ENCODE measurements around the gene CTDP1. TPM values are rescaled to one million over a fixed set of nuclear protein-coding genes. Genes with fewer than 3 reads are reported as not detected.

The CTDP1 gene
- polyA plus RNA-seq, 4 donors, result 12.4 to 20.1 (median 16.1) TPM

DNA sequence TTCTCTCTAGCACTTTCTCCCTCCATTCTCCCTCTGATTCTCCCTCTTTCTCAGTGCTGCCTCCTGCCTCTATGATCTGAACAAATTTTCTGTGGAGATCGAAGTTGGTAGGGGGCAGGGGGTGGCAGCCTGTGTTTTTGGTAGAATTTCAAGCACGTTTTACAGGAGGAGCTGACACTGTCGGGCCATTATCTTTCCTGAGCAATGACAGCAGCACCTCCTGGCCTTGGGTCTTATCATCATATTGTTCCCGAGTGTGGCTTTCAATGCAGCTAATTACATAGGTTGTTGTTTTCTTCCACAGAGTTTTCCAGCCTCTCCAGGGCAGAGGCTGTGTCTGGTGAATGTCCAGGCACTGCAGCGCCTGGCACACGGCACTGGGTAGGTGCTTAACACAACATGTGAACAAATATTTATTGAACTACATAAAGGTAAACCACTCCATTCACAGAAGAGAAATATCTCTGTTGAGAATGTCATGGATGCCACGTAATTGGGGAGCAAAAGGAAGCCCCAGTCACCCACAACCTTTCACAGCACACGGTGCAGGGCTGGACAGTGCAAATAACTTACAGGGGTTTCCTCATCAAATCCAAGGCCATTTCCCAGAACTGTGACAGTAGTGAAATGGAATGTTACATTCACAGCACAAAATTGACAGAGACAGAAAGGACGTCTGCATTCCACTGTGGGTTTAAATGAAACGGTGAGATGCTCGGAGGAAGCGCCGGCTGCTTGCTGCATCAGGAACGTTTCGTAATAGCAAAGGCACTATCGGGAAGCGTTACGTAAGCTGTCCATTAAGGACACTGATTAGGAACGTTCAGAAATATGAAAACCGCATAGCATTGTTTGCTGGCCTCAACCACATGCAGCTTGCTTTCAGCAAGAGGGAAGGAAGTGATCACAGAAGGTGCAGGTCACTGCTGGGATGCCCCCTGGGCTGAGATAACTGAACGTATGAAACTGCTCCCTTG, 111.7 kb downstream of the CTDP1 start:
- Histone ChIP-seq H3K27me3 (ENCODE audit: control insufficient read depth in 3 of 3, insufficient read depth in 3 of 3, low read length in 3 of 3) (peaks cover 0 to 47% (median 14%) of the 10 kb centered on the region in 3 donors), H3K4me3 (ENCODE audit: low read depth in 1 of 3, low read length in 3 of 3) (no peak overlapping the region), H3K36me3 (ENCODE audit: control insufficient read depth in 3 of 3, insufficient read depth in 2 of 3, low read depth in 1 of 3, low read length in 3 of 3) (no peaks in the 10 kb centered on the region), H3K9me3 (ENCODE audit: control insufficient read depth in 2 of 2, insufficient read depth in 1 of 2, low read depth in 1 of 2, low read length in 1 of 2) (no peaks in the 10 kb centered on the region), H3K27ac (ENCODE audit: low read depth in 1 of 3, low read length in 2 of 3) (no peak overlapping the region), H3K4me1 (ENCODE audit: control insufficient read depth in 3 of 3, insufficient read depth in 2 of 3, low read depth in 1 of 3, low read length in 2 of 3) (no peaks in the 10 kb centered on the region)
- no peak for FAIRE-seq
- 23 to 31% (median 29%) methylated on average over 21 of the region's 21 CpGs for WGBS, 3 donors
- DNase-seq, result peak; percentile 5 to 12

DNA sequence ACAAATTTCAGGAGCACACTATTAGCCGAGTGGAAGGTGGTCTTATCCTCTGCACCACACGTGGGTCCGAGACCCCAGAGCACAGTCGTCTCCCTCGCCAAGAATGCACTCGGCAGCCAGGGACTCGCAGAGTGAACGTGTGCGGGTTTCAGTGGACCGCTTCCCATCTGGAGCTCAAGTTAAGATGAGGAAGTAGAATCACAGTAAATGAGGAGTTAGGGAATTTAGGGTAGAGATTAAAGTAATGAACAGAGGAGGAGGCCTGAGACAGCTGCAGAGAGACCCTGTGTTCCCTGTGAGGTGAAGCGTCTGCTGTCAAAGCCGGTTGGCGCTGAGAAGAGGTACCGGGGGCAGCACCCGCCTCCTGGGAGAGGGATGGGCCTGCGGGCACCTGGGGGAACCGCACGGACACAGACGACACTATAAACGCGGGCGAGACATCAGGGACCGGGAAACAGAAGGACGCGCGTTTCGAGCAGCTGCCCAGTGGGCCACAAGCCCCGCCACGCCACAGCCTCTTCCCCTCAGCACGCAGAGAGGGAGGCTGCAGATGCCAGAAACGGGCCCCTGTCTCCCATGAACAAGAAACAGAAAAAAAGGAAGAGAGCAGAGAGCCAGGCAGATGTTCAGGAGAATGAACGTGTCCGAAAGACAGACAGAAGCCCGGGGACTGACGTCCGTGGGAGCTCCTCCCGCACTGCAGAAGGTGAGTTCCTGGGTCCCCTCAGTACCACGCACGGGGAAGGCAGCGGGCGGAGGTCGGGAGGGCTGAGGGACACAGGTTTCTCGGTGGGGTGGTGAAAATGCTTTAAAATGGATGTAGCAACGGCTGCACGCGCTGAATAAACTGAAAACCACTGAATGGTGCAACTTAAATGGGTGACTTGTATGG, 112.7 kb downstream of the CTDP1 start:
- Histone ChIP-seq H3K27me3 (ENCODE audit: control insufficient read depth in 3 of 3, insufficient read depth in 3 of 3, low read length in 3 of 3) (peaks cover 0 to 48% (median 13%) of the 10 kb centered on the region in 3 donors), H3K4me3 (ENCODE audit: low read depth in 1 of 3, low read length in 3 of 3) (no peak overlapping the region), H3K36me3 (ENCODE audit: control insufficient read depth in 3 of 3, insufficient read depth in 2 of 3, low read depth in 1 of 3, low read length in 3 of 3) (no peaks in the 10 kb centered on the region), H3K9me3 (ENCODE audit: control insufficient read depth in 2 of 2, insufficient read depth in 1 of 2, low read depth in 1 of 2, low read length in 1 of 2) (no peaks in the 10 kb centered on the region), H3K4me1 (ENCODE audit: control insufficient read depth in 3 of 3, insufficient read depth in 2 of 3, low read depth in 1 of 3, low read length in 2 of 3) (no peaks in the 10 kb centered on the region), H3K27ac (ENCODE audit: low read depth in 1 of 3, low read length in 2 of 3) (no peak overlapping the region)
- DNase-seq (no peak), FAIRE-seq (no peak)
- 74 to 87% (median 82%) methylated on average over 46 of the region's 46 CpGs for WGBS, 3 donors

DNA sequence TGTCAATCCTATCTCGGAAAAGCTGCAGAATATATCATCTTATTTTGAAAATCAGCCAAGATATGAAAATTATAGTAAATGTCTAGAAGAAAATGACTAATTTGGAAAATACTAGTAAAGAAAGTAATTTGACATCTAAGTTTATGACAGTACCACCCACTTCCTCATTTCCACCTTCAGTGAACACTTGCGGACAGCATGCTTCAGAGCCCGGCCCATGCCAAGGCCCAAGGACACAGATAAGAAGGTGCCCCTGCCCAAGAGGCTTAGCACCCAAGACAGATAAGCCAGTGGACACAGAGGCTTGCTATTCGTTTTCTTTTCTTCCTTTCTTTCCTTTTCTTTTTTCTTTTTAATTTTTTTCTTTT, 113.4 kb downstream of the CTDP1 start:
- 56 to 66% (median 58%) methylated on average over 4 of the region's 4 CpGs for WGBS, 3 donors
- FAIRE-seq, result no peak
- Histone ChIP-seq H3K4me1 (ENCODE audit: control insufficient read depth in 3 of 3, insufficient read depth in 2 of 3, low read depth in 1 of 3, low read length in 2 of 3) (no peaks in the 10 kb centered on the region), H3K27ac (ENCODE audit: low read depth in 1 of 3, low read length in 2 of 3) (no peak overlapping the region), H3K36me3 (ENCODE audit: control insufficient read depth in 3 of 3, insufficient read depth in 2 of 3, low read depth in 1 of 3, low read length in 3 of 3) (no peaks in the 10 kb centered on the region), H3K9me3 (ENCODE audit: control insufficient read depth in 2 of 2, insufficient read depth in 1 of 2, low read depth in 1 of 2, low read length in 1 of 2) (no peaks in the 10 kb centered on the region), H3K27me3 (ENCODE audit: control insufficient read depth in 3 of 3, insufficient read depth in 3 of 3, low read length in 3 of 3) (peaks cover 0 to 47% (median 14%) of the 10 kb centered on the region in 3 donors), H3K4me3 (ENCODE audit: low read depth in 1 of 3, low read length in 3 of 3) (no peak overlapping the region)
- no peak for DNase-seq

DNA sequence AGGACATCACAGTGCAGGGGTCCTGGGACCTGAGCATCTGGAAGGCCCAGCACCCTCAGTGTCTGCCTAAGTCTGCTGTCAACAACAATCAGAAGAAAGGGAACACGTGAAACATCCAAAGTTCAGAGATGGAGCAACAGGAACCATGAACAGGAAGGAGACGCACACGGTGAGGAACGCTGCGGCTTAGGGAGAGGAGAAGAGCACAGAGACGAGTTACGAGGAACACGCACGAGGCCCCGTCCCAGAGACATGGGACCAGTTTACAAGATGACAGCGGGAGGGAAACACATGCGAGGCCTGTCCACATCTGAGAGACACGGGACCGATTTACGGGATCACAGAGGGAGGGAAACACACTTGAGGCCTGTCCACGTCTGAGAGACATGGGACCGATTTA, 115.2 kb downstream of the CTDP1 start:
- FAIRE-seq (no peak), DNase-seq (no peak)
- peaks cover 0 to 3% (median 0%) of the 10 kb centered on the region in 3 donors for H3K4me1 ChIP-seq (ENCODE audit: control insufficient read depth in 3 of 3, insufficient read depth in 2 of 3, low read depth in 1 of 3, low read length in 2 of 3)
- H3K27me3 ChIP-seq (ENCODE audit: control insufficient read depth in 3 of 3, insufficient read depth in 3 of 3, low read length in 3 of 3), result peaks cover 0 to 45% (median 16%) of the 10 kb centered on the region in 3 donors
- no peak overlapping the region for H3K27ac ChIP-seq (ENCODE audit: low read depth in 1 of 3, low read length in 2 of 3)
- no peaks in the 10 kb centered on the region for H3K36me3 ChIP-seq (ENCODE audit: control insufficient read depth in 3 of 3, insufficient read depth in 2 of 3, low read depth in 1 of 3, low read length in 3 of 3)
- H3K4me3 ChIP-seq (ENCODE audit: low read depth in 1 of 3, low read length in 3 of 3), result no peak overlapping the region
- no peaks in the 10 kb centered on the region for H3K9me3 ChIP-seq (ENCODE audit: control insufficient read depth in 2 of 2, insufficient read depth in 1 of 2, low read depth in 1 of 2, low read length in 1 of 2)
- 89 to 94% (median 91%) methylated on average over 17 of the region's 17 CpGs for WGBS, 3 donors

DNA sequence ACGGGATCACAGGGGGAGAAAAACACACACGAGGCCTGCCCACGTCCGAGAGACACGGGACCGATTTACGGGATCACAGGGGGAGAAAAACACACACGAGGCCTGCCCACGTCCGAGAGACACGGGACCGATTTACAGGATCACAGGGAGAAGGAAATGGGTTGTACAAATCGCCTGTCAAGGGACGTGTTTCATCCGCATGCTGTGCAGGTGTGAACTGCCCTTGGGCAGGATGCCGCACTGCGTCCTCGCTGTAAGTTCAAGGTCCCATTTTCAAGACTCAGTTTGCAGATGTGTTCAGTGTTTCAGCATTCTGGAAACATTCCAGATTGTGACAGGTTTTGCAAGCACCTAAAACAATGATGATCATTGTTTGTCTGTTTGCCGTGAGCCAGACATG, 115.8 kb downstream of the CTDP1 start:
- no peak for DNase-seq
- H3K4me1 ChIP-seq (ENCODE audit: control insufficient read depth in 3 of 3, insufficient read depth in 2 of 3, low read depth in 1 of 3, low read length in 2 of 3), result peaks cover 0 to 3% (median 0%) of the 10 kb centered on the region in 3 donors
- no peak for FAIRE-seq
- no peak overlapping the region for H3K4me3 ChIP-seq (ENCODE audit: low read depth in 1 of 3, low read length in 3 of 3)
- 81 to 90% (median 82%) methylated on average over 19 of the region's 19 CpGs for WGBS, 3 donors
- peaks cover 0 to 43% (median 21%) of the 10 kb centered on the region in 3 donors for H3K27me3 ChIP-seq (ENCODE audit: control insufficient read depth in 3 of 3, insufficient read depth in 3 of 3, low read length in 3 of 3)
- H3K27ac ChIP-seq (ENCODE audit: low read depth in 1 of 3, low read length in 2 of 3), result no peak overlapping the region
- H3K36me3 ChIP-seq (ENCODE audit: control insufficient read depth in 3 of 3, insufficient read depth in 2 of 3, low read depth in 1 of 3, low read length in 3 of 3), result no peaks in the 10 kb centered on the region
- no peaks in the 10 kb centered on the region for H3K9me3 ChIP-seq (ENCODE audit: control insufficient read depth in 2 of 2, insufficient read depth in 1 of 2, low read depth in 1 of 2, low read length in 1 of 2)

DNA sequence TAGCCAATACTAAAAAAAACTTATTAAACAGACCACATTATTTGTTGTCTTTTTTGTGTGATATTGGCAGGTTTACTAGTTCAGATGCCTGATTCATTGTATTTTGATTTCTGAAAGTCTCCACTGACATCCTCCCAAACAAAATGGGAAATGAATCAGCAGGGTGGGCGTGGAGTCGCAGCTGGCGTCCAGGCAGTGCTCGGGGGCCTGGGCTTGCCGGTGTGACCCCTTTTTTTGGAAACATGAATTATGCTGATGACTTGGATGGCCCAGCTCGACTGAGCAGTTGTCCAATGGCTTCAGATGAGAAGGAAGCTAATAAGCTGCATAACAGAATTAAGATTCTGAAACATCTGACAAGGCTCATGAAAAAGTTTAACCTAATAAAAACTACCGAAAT, 116.4 kb downstream of the CTDP1 start:
- Histone ChIP-seq H3K27ac (ENCODE audit: low read depth in 1 of 3, low read length in 2 of 3) (no peak overlapping the region), H3K9me3 (ENCODE audit: control insufficient read depth in 2 of 2, insufficient read depth in 1 of 2, low read depth in 1 of 2, low read length in 1 of 2) (no peaks in the 10 kb centered on the region), H3K36me3 (ENCODE audit: control insufficient read depth in 3 of 3, insufficient read depth in 2 of 3, low read depth in 1 of 3, low read length in 3 of 3) (no peaks in the 10 kb centered on the region), H3K4me3 (ENCODE audit: low read depth in 1 of 3, low read length in 3 of 3) (no peak overlapping the region), H3K27me3 (ENCODE audit: control insufficient read depth in 3 of 3, insufficient read depth in 3 of 3, low read length in 3 of 3) (peaks cover 0 to 38% (median 21%) of the 10 kb centered on the region in 3 donors), H3K4me1 (ENCODE audit: control insufficient read depth in 3 of 3, insufficient read depth in 2 of 3, low read depth in 1 of 3, low read length in 2 of 3) (peaks cover 0 to 3% (median 0%) of the 10 kb centered on the region in 3 donors)
- no peak for FAIRE-seq
- DNase-seq, result no peak
- 39 to 61% (median 60%) methylated on average over 7 of the region's 7 CpGs for WGBS, 3 donors

DNA sequence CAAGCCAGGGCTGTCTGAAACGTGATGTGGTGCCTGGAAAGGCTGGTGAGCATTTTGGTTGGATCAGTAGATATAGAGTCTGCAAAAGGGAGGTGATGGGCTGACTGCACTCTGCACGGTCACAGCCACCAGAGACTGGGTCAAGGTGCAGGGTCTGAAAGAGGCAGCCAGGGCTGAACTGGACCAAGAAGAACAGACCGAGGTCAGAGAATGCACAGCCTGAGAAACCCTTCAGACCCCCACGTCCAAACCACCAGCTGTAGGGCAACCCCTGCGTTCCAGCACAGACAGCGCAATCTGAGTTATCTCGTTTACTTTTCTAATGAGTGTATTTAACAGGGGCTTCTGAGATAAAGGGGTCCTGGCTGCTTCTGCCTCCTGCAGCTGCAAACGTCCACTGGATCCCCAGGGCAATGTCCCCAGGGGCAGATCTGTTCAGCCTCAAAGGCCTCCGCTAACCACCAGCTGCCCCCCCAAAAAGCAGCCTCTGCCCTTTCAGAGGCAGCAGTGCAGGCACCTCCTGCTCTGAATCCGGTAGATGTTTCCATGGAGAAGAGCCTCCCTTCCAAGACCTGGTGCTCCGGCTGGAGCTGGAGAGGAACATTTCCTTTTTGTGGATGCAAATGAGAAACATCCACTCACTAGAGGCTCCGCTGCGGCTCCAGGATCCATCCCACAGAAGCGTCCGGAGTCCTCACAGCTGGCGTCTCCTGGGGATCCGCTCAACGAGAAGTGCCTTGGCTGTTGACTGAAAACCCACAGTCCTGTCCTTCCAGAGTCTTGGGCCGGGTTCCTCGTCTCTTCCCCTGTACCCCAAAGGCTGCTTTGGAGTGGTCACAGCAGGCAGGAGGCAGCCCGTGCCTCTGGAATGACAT, 117.2 kb downstream of the CTDP1 start:
- H3K4me3 ChIP-seq (ENCODE audit: low read depth in 1 of 3, low read length in 3 of 3), result no peak overlapping the region
- peaks cover 0 to 36% (median 21%) of the 10 kb centered on the region in 3 donors for H3K27me3 ChIP-seq (ENCODE audit: control insufficient read depth in 3 of 3, insufficient read depth in 3 of 3, low read length in 3 of 3)
- DNase-seq, result peak in 1 of 2 donors; percentile 18
- H3K36me3 ChIP-seq (ENCODE audit: control insufficient read depth in 3 of 3, insufficient read depth in 2 of 3, low read depth in 1 of 3, low read length in 3 of 3), result no peaks in the 10 kb centered on the region
- no peaks in the 10 kb centered on the region for H3K9me3 ChIP-seq (ENCODE audit: control insufficient read depth in 2 of 2, insufficient read depth in 1 of 2, low read depth in 1 of 2, low read length in 1 of 2)
- 16 to 35% (median 31%) methylated on average over 21 of the region's 21 CpGs for WGBS, 3 donors
- H3K27ac ChIP-seq (ENCODE audit: low read depth in 1 of 3, low read length in 2 of 3), result no peak overlapping the region
- H3K4me1 ChIP-seq (ENCODE audit: control insufficient read depth in 3 of 3, insufficient read depth in 2 of 3, low read depth in 1 of 3, low read length in 2 of 3), result peaks cover 0 to 3% (median 0%) of the 10 kb centered on the region in 3 donors
- no peak for FAIRE-seq
